Adrenal gland (tissue), 12 donors: ENCODE data around the gene APOL1. TPM values are rescaled to one million over a fixed set of nuclear protein-coding genes. Genes with fewer than 3 reads are reported as not detected.
A peak's percentile ranks its signal among the peaks of the same experiment; 100 is the strongest.

Experiments
- DNase-seq, 7 donors: peaks; one replicate each; pipeline ENCODE4 v3.0.0-alpha.2; 2019 to 2020
- H3K27ac ChIP-seq, 5 donors: fragments of 200-600 bp; sonication (generic) in 4 of 5; 1 replicate in 3 of 5; 2 replicates in 2 of 5; pipeline versions ENCODE4 v1.5.1 to v1.8.0; 2016 to 2020; ENCODE audit warnings: mild to moderate bottlenecking in 1 of 5
- H3K27me3 ChIP-seq: fragments of 200-600 bp; 2 replicates; pipeline ENCODE4 v1.8.0; 2021
- H3K36me3 ChIP-seq, 2 donors: fragments of 200-600 bp; replicated peaks in 1 of 2; 1 replicate in 1 of 2; 2 replicates in 1 of 2; pipeline versions ENCODE4 v1.5.1 to v1.8.0; 2018 to 2022
- H3K4me1 ChIP-seq, 2 donors: fragments of 200-600 bp; replicated peaks in 1 of 2; 1 replicate in 1 of 2; 2 replicates in 1 of 2; pipeline versions ENCODE4 v1.5.1 to v1.8.0; 2018 to 2021
- H3K4me3 ChIP-seq, 4 donors: fragments of 200-600 bp; sonication (generic) in 3 of 4; one replicate each; pipeline ENCODE4 v1.5.1; 2016 to 2018
- H3K9me3 ChIP-seq, 3 donors: fragments of 200-600 bp; sonication (generic) in 1 of 3; replicated peaks in 1 of 3; 1 replicate in 2 of 3; 2 replicates in 1 of 3; pipeline versions ENCODE4 v1.5.1 to v1.8.0; 2016 to 2021
- CTCF ChIP-seq, 6 experiments: fragments of 450-650 bp in 4 of 6; fragments of 200-600 bp in 2 of 6; sonication (generic) in 1 of 6; IDR thresholded peaks; 1 replicate in 5 of 6; 2 replicates in 1 of 6; pipeline versions ENCODE4 v1.5.1 to v1.8.0; 2016 to 2021; ENCODE audit warnings: antibody characterized with exemption in 6 of 6, mild to moderate bottlenecking in 2 of 6, moderate library complexity in 1 of 6
- POLR2A ChIP-seq, 2 donors: fragments of 450-650 bp; IDR thresholded peaks; one replicate each; pipeline ENCODE4 v1.6.1; 2017; ENCODE audit warnings: antibody characterized with exemption in 2 of 2, mild to moderate bottlenecking in 2 of 2, moderate library complexity in 1 of 2
- WGBS, 4 donors: extraction: QIAGEN DNeasy Blood & Tissue Kit in 2 of 4; methylation state at CpG; one replicate each; pipeline versions ENCODE4 v1.1.5 to v1.1.7; 2013 to 2017; 5-methylcytosine and 5-hydroxymethylcytosine counted together
- intact Hi-C, 2 donors: fragments of 100-400 bp; cut with DNase I; formaldehyde crosslinking; loops; one replicate each; pipeline versions ENCODE4 v1.14.1 to v1.15.0; 2022 to 2023
- polyA plus RNA-seq, 3 donors: library from polyadenylated mRNA; stranded (reverse); fragments of 200-250 nt in 2 of 3; fragments of 350-450 nt in 1 of 3; fragmentation: Illumina TruSeq in 1 of 3; extraction: RNeasy Lipid Tissue Mini Kit (QIAGEN cat#74804) in 1 of 3; gene quantifications; one replicate each; pipeline ENCODE4 v1.2.3, GENCODE V29; 2013 to 2014
- total RNA-seq, 9 donors: library from RNA; depleted of rRNA in 4 of 9; stranded (reverse); fragments of >200 nt in 4 of 9; fragments of 120-200 nt in 1 of 9; fragmentation: NEBNext Ultra II Directional in 1 of 9; extraction: Animal tissue kit (Norgen Biotek cat#: 25700) in 1 of 9; gene quantifications; one replicate each; pipeline versions ENCODE4 v1.1.0 to v1.2.4, GENCODE V29; 2013 to 2023
- donor health status: healthy with polysubstance abuse.
- donor health status: Bipolar disorder and iron deficiency.
- donor health status: DM: yes; HTN: yes; CAD: no.
- donor health status: DM: no; HTN: no; CAD: no.
- donor health status: DM: no; HTN: no; CAD: no.
- donor health status: DM: yes; HTN: yes; CAD: no.

APOL1 gene
- total and polyA plus RNA-seq, 12 donors = 2.1 to 39.0 (median 25.5) TPM

GRCh38 chr22:36284171-36284571 lies 31.2 kb downstream of the APOL1 start:
- H3K36me3 ChIP-seq = peaks cover 0 to 84% of the 10 kb centered on the region in 2 donors

GRCh38 chr22:36285017-36285416 lies 32.1 kb downstream of the APOL1 start:
- peak in 5 of 7 donors; percentile 23 to 58 (median 46) for DNase-seq
- TF ChIP-seq POLR2A (IDR thresholded peaks at IDR 0.05) (no peak), CTCF (IDR thresholded peaks at IDR 0.05) (no peak)
- no peaks in the 10 kb centered on the region for H3K9me3 ChIP-seq
- peaks cover 12 to 19% of the 10 kb centered on the region in 2 donors for H3K4me1 ChIP-seq
- H3K4me3 ChIP-seq = no peak overlapping the region
- 29 to 68% (median 49%) methylated on average over 7 to 12 of the region's 12 CpGs for WGBS, 4 donors
- intact Hi-C loops = loop anchor here in 1 of 2 donors (10.0 kb wide), 1 partner anchor 90 kb away; no protein-coding TSS in a partner anchor
- H3K27ac ChIP-seq = peak overlapping the region in 4 of 5 donors; percentile 52 to 87 (median 68)
- H3K36me3 ChIP-seq = peaks cover 0 to 92% of the 10 kb centered on the region in 2 donors
- H3K27me3 ChIP-seq = no peaks in the 10 kb centered on the region

More at GRCh38 chr22:36284171-36284571, 31.2 kb downstream of the APOL1 start:
- Histone ChIP-seq H3K4me1 (peaks cover 12 to 19% of the 10 kb centered on the region in 2 donors), H3K27me3 (no peaks in the 10 kb centered on the region), H3K4me3 (no peak overlapping the region), H3K27ac (no peak overlapping the region), H3K9me3 (no peaks in the 10 kb centered on the region)
- WGBS, 4 donors = 91 to 97% (median 91%) methylated on average over 11 to 24 of the region's 24 CpGs
- no peak for TF ChIP-seq POLR2A (IDR thresholded peaks at IDR 0.05)
- no peak for TF ChIP-seq CTCF (IDR thresholded peaks at IDR 0.05)
- intact Hi-C loops = loop anchor here in 1 of 2 donors (10.0 kb wide), 1 partner anchor 89 kb away; no protein-coding TSS in a partner anchor
- peak in 1 of 7 donors; percentile 25 for DNase-seq

GRCh38 chr22:36285545-36285944 lies 32.6 kb downstream of the APOL1 start:
- H3K27me3 ChIP-seq = no peaks in the 10 kb centered on the region
- H3K36me3 ChIP-seq = peaks cover 0 to 92% of the 10 kb centered on the region in 2 donors
- TF ChIP-seq POLR2A (IDR thresholded peaks at IDR 0.05) (no peak), CTCF (IDR thresholded peaks at IDR 0.05) (peak in 1 of 6 experiments; percentile 2)
- H3K4me1 ChIP-seq = peaks cover 12 to 19% of the 10 kb centered on the region in 2 donors
- H3K4me3 ChIP-seq = no peak overlapping the region
- DNase-seq = peak; percentile 37 to 75 (median 70)
- H3K27ac ChIP-seq = peak overlapping the region in 4 of 5 donors; percentile 52 to 87 (median 68)
- intact Hi-C loops = loop anchor here in 1 of 2 donors (10.0 kb wide), 1 partner anchor 91 kb away; no protein-coding TSS in a partner anchor
- 48 to 75% (median 67%) methylated on average over 9 to 21 of the region's 21 CpGs for WGBS, 4 donors
- H3K9me3 ChIP-seq = no peaks in the 10 kb centered on the region

GRCh38 chr22:36286096-36286957 lies 33.4 kb downstream of the APOL1 start:
- peak; percentile 85 to 94 (median 90) for TF ChIP-seq CTCF (IDR thresholded peaks at IDR 0.05)
- no peak for TF ChIP-seq POLR2A (IDR thresholded peaks at IDR 0.05)
- no peaks in the 10 kb centered on the region for H3K9me3 ChIP-seq
- peaks cover 12 to 19% of the 10 kb centered on the region in 2 donors for H3K4me1 ChIP-seq
- peak overlapping the region in 4 of 5 donors; percentile 52 to 87 (median 68) for H3K27ac ChIP-seq
- H3K36me3 ChIP-seq = peaks cover 0 to 87% of the 10 kb centered on the region in 2 donors
- no peak overlapping the region for H3K4me3 ChIP-seq
- 25 to 52% (median 38%) methylated on average over 12 to 28 of the region's 28 CpGs for WGBS, 4 donors
- DNase-seq = peak; percentile 81 to 93 (median 86)
- intact Hi-C loops = loop anchor here in 1 of 2 donors (10.0 kb wide), 1 partner anchor 92 kb away; no protein-coding TSS in a partner anchor
- no peaks in the 10 kb centered on the region for H3K27me3 ChIP-seq
